HepG2 (cell line): ENCODE data around the gene GRAMD1B.

Experiments used
- CTCF ChIP-seq: sonication (generic); formaldehyde crosslinking; IDR thresholded peaks from 2 replicates; pipeline ENCODE4 v1.5.0; 2020; ENCODE audit warnings: mild to moderate bottlenecking, missing genetic modification reagents, moderate library complexity
- ELK4 ChIP-seq: sonication (generic); formaldehyde crosslinking; IDR thresholded peaks from 2 replicates; pipeline ENCODE4 v1.9.0; 2021; ENCODE audit warnings: missing genetic modification reagents, borderline replicate concordance
- EZH2 ChIP-seq: conservative IDR thresholded peaks from 2 replicates; pipeline ENCODE4 v1.6.1; 2012; ENCODE audit warnings: mild to moderate bottlenecking, low read depth, low read length, moderate library complexity
- FOXJ3 ChIP-seq: sonication (generic); formaldehyde crosslinking; IDR thresholded peaks from 2 replicates; pipeline ENCODE4 v1.4.0; 2020; ENCODE audit warnings: missing genetic modification reagents, mild to moderate bottlenecking, borderline replicate concordance
- POLR2A ChIP-seq, 2 experiments: IDR thresholded peaks; 2 replicates each; pipeline ENCODE4 v1.6.1; 2011; ENCODE audit warnings: low read depth in 2 of 2, low read length in 2 of 2, mild to moderate bottlenecking in 1 of 2, moderate library complexity in 1 of 2; ENCODE audit not compliant: insufficient read depth in 1 of 2
- RFX5 ChIP-seq: IDR thresholded peaks from 2 replicates; pipeline ENCODE4 v1.6.1; 2011; ENCODE audit warnings: low read depth, low read length, improper control_type of control experiment
- ZNF572 ChIP-seq: sonication (generic); formaldehyde crosslinking; IDR thresholded peaks from 2 replicates; pipeline ENCODE4 v1.5.1; 2020; ENCODE audit warnings: mild to moderate bottlenecking, missing genetic modification reagents

- no peak for TF ChIP-seq FOXJ3 (CRISPR knock-in tag)
- TF ChIP-seq CTCF (CRISPR knock-in tag): no peak
- no peak for TF ChIP-seq ELK4 (CRISPR knock-in tag)
- TF ChIP-seq ZNF572 (CRISPR knock-in tag): no peak
- no peak for TF ChIP-seq POLR2A (IDR thresholded peaks at IDR 0.05; ENCODE audit: insufficient read depth in 1 of 2, low read depth in 2 of 2, low read length in 2 of 2)
- TF ChIP-seq RFX5: no peak
- no peak for TF ChIP-seq EZH2
Observed at GRCh38 chr11:123652599-123652998, 222.5 kb downstream of the GRAMD1B start.
